Mammary microvascular endothelial cell (primary cell): ENCODE data around the gene DDX43. TPM values are rescaled to one million over a fixed set of nuclear protein-coding genes. Genes with fewer than 3 reads are reported as not detected.

Experiments
- total RNA-seq: library from RNA; depleted of rRNA; stranded (reverse); fragments of >200 nt; gene quantifications from 2 replicates; pipeline ENCODE4 v1.2.3, GENCODE V29; 2015

The DDX43 gene
- 0.53 and 1.5 TPM in 2 replicates for total RNA-seq

DNA sequence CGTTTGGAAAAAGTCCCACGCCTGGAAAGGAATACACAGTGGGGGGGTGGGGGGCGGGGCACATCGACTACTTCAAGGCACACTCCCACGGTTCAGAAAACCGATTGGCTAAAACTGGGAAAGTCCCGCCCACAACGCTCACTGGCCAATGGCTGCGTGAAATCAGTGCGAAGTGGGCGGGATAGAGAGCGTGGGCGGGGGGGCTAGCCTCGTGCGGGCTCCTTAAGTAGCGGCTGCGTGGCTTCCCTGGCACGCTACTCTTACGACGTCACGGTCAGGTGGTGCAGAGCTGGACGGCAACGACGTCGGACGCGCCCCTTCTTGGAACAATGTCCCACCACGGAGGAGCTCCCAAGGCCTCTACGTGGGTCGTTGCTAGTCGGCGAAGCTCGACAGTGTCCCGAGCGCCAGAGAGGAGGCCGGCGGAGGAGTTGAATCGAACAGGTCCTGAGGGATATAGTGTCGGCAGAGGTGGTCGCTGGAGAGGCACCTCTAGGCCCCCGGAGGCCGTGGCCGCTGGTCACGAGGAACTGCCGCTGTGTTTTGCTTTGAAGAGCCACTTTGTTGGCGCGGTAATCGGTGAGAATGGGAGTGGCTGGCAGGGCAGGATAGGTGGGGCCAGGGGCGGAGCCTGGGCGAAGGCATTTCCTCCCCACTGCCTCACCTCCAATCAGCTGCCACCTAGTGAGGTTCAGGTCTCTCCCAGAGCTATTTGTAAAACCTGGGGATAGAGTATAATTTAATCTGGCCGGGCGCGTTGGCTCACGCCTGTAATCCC is at the start of gene DDX43:
Gene DDX43 (plus strand): TSS at position 252 of the 778 bp plus-strand sequence. CDS start 78 bp downstream, at position 330.

GRCh38 chr6:73353636-73354593 is 40.7 kb upstream of the DDX43 start, which contains the start of gene DPPA5:
DPPA5 (minus strand) TSS chr6:73354276; CDS start chr6:73354225, 51 bp downstream.

DNA sequence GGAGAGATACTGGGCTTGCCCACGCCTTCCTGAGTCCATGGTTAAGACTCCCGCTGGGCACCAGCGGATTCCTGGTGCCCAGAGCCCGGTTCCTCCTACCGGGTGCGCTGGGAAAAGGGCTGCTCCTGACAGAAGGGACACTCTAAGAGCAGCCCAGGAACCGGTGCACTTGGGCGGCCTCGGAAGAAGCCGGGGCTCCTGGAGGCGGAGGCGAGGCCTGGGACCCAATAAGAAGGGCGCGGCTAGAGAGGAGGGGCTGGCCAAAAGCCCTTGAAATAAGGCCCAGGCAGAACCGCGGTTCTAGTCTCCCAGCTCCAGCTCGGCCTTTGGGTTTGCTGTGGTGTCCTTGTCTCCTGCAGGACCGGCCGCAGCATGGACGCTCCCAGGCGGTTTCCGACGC is 32.3 kb upstream of the DDX43 start, which contains the start of gene KHDC3L:
Gene KHDC3L (plus strand): TSS at position 301 of the 400 bp plus-strand sequence. CDS start 72 bp downstream, at position 373.

DNA sequence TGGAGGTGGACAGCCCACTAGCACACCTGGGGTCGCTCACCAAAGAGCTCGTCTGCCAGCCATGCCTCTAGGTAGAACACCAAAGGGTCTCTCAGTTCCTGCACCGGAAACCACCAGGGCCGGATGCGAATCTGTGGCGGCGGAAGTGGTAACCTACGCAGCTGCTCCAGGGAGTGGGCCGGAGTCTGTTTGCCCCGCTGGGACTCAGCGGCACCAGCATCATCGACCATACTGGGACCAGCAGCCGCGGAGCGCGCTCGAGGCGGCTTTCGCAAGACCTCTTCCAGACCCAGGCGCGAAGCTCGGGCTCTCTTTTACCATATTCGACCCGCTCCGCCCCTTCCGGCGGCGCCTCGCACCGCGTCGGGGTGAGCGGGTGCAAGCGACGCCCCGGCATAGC is 25.1 kb upstream of the DDX43 start, which contains the start of gene OOEP:
Gene OOEP (minus strand): TSS at position 335 of the 400 bp plus-strand sequence. CDS start 105 bp downstream, at position 230.

DNA sequence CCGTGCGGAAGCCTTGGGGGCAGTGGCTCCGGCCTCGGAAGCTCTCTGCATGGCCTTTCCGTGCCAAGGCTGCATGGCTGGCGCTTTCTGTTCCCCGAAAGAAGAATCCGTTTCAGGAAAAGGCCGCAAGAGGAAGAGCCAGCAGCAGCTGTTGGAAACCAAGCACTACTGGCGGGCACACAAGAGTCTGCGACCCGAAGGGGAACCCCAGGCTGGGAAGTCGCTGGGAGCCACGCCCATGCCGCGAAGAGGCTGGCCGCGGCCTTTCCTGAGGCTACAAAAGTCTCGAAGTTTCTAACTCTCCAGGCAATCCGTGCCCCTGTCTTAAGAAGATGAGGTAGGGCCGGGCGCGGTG is 57.5 kb downstream of the DDX43 start, which contains the start of gene CGAS:
Gene CGAS (minus strand): TSS at position 191 of the 355 bp plus-strand sequence. CDS start 116 bp downstream, at position 75.

DNA sequence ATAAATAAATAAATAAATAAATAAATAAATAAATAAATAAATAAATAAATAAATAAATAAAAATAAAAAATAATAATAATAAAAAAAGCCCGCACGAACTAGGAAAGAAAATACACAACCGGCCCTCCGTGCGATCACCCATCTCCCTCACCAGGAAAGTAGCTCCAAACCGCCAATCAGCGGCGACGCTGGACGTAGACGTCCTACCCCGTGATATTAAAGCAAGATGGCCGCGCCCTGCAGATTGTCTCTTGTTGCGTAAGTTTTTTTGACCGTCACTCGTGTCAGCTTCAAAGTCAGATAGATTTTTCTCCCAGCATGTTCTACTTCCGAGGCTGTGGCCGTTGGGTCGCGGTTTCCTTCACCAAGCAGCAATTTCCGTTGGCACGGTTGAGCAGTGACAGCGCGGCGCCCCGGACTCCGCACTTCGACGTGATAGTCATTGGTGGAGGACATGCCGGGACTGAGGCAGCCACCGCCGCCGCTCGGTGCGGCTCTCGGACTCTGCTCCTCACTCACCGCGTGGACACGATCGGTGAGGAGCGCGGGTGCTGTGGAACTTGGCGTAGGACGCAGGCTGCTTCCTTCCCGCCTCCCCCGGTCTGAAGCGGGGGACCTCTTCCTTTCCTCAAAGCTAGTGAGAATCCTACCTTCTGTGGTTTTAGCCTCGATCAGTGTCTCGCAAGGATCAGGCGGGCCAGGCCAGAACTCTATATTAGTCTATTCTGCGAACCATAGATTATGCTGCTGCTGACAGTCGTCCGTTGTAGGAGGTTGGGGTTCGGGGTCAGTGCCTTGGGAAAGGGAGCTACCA is 67.1 kb downstream of the DDX43 start, which contains the start of gene MTO1:
Gene MTO1 (plus strand): TSS at position 201 of the 814 bp plus-strand sequence. CDS start 118 bp downstream, at position 319.

Other genes with a start within 250 kb of the DDX43 start
- not detected in 2 replicates for gene KHDC1L, start 169.3 kb upstream of the DDX43 start, total RNA-seq
- gene KHDC1, start 131.6 kb upstream of the DDX43 start, total RNA-seq: 0.80 and 1.9 TPM in 2 replicates
- gene DPPA5, start 40.6 kb upstream of the DDX43 start, total RNA-seq: not detected in 2 replicates
- not detected in 2 replicates for gene KHDC3L, start 32.2 kb upstream of the DDX43 start, total RNA-seq
- not detected in 2 replicates for gene OOEP, start 24.9 kb upstream of the DDX43 start, total RNA-seq
- gene CGAS, start 57.5 kb downstream of the DDX43 start, total RNA-seq: 11.6 and 13.6 TPM in 2 replicates
- gene MTO1, start 66.9 kb downstream of the DDX43 start, total RNA-seq: 31.2 and 32.0 TPM in 2 replicates
- 11,518 and 12,167 TPM in 2 replicates for gene EEF1A1, start 126.2 kb downstream of the DDX43 start, total RNA-seq